ENCODE data around the gene ATP5ME. TPM values are rescaled to one million over a fixed set of nuclear protein-coding genes. Genes with fewer than 3 reads are reported as not detected.

ATP5ME gene
- total RNA-seq, 1 experiment from 2014 or later: 330 TPM

- Histone ChIP-seq H3K79me2 (ENCODE audit: insufficient read depth, low read length) (peaks cover 42% of the 10 kb centered on the region), H3K27ac (ENCODE audit: low read depth, low read length) (peak within 1 kb of the TSS; percentile 98), H3K9me3 (ENCODE audit: control insufficient read depth in 1 of 2, insufficient read depth in 1 of 2, low read depth in 1 of 2, low read length in 2 of 2) (no peaks in the 10 kb centered on the region), H3K27me3 (ENCODE audit: insufficient read depth, low read length) (no peaks in the 10 kb centered on the region), H3K36me3 (ENCODE audit: control insufficient read depth in 1 of 2, insufficient read depth in 2 of 2, low read length in 2 of 2) (no peaks in the 10 kb centered on the region), H3K4me3 (replicated peaks in 1 of 2; ENCODE audit: low read depth in 1 of 2, low read length in 2 of 2) (peak within 1 kb of the TSS; percentile 88 to 93), H3K4me1 (ENCODE audit: control insufficient read depth in 1 of 2, insufficient read depth in 2 of 2, low read length in 2 of 2) (peaks cover 3 to 9% of the 10 kb centered on the region in 2 experiments; a peak in 3 of 4 replicates), H3K9me2 (ENCODE audit: insufficient read depth) (no peaks in the 10 kb centered on the region), H4K20me1 (ENCODE audit: insufficient read depth) (no peaks in the 10 kb centered on the region), H3K4me2 (ENCODE audit: low read length) (peak within 1 kb of the TSS; percentile 85), H2AFZ (ENCODE audit: low read depth, low read length, poor library complexity, severe bottlenecking) (peak within 1 kb of the TSS; percentile 61), H3K9ac (ENCODE audit: low read length) (peak within 1 kb of the TSS; percentile 99)
- BruUV-seq (replicated peaks): no TSS peak
- ChIA-PET CTCF (no interaction called here), RAD21 (ENCODE audit: low non-redundant PET in 1 of 2, low total read pairs in 2 of 2, uncharacterized antibody in 2 of 2, unreplicated experiment in 2 of 2) (no interaction called here), POLR2A (no interaction called here)
- ATAC-seq: peak; percentile 97
- intact Hi-C loops (cut with micrococcal nuclease): no loop called here
- DNase-seq (ENCODE audit: low read depth, low spot score): peak; percentile 85
- no peak for TF ChIP-seq TCF7L2 (IDR thresholded peaks at IDR 0.05; ENCODE audit: borderline replicate concordance, extremely low read depth, insufficient read depth, insufficient read length)
- TF ChIP-seq ZBTB33 (IDR thresholded peaks at IDR 0.05; ENCODE audit: extremely low read depth, insufficient replicate concordance, low read length): no peak
- TF ChIP-seq YY1 (IDR thresholded peaks at IDR 0.05; ENCODE audit: extremely low read depth, insufficient replicate concordance, low read depth, low read length): no peak
- TF ChIP-seq SP1 (IDR thresholded peaks at IDR 0.05; ENCODE audit: low read depth): no peak
- TF ChIP-seq JUND (IDR thresholded peaks at IDR 0.05): no peak
- no peak for TF ChIP-seq CTCF (IDR thresholded peaks at IDR 0.05 in 2 of 3, conservative IDR thresholded peaks at IDR 0.05 in 1 of 3; ENCODE audit: borderline replicate concordance in 1 of 3, insufficient read depth in 1 of 3, low read depth in 2 of 3, low read length in 2 of 3)
- no peak for TF ChIP-seq ELF1 (IDR thresholded peaks at IDR 0.05; ENCODE audit: borderline replicate concordance, low read depth)
- no peak for TF ChIP-seq ATF3 (IDR thresholded peaks at IDR 0.05)
- TF ChIP-seq POLR2A (IDR thresholded peaks at IDR 0.05; ENCODE audit: borderline replicate concordance, extremely low read depth, insufficient read depth, insufficient read length): peak; percentile 48
- no peak for TF ChIP-seq SRF (IDR thresholded peaks at IDR 0.05; ENCODE audit: low read depth)
- TF ChIP-seq EZH2phosphoT487 (IDR thresholded peaks at IDR 0.05; ENCODE audit: borderline replicate concordance): no peak
- peak; percentile 63 for TF ChIP-seq POLR2AphosphoS5 (IDR thresholded peaks at IDR 0.05; ENCODE audit: low read depth, low read length)
- TF ChIP-seq EGR1 (IDR thresholded peaks at IDR 0.05; ENCODE audit: low read depth): peak; percentile 64; the same call in 1 of the 2 replicates
- TF ChIP-seq EZH2 (IDR thresholded peaks at IDR 0.05): no peak
- TF ChIP-seq SIN3A (IDR thresholded peaks at IDR 0.05; ENCODE audit: low read depth): no peak
- no peak for TF ChIP-seq CBX3 (IDR thresholded peaks at IDR 0.05; ENCODE audit: low read depth)
- no peak for TF ChIP-seq CEBPB (IDR thresholded peaks at IDR 0.05; ENCODE audit: low read depth)
- TF ChIP-seq MAX (IDR thresholded peaks at IDR 0.05): no peak
- TF ChIP-seq RAD21 (IDR thresholded peaks at IDR 0.05; ENCODE audit: low read depth): no peak
- TF ChIP-seq ZNF274 (IDR thresholded peaks at IDR 0.05; ENCODE audit: low read depth, low read length): no peak
- no peak for TF ChIP-seq FOSL1 (IDR thresholded peaks at IDR 0.05; ENCODE audit: low read depth)
- TF ChIP-seq ZFX (IDR thresholded peaks at IDR 0.05): peak; percentile 93
Observed at GRCh38 chr4:705278-706082, 31.4 kb upstream of the ATP5ME start, which contains the start of gene PCGF3. Gene PCGF3, plus strand, starts transcription at chr4:705832. Its CDS starts 27,849 bp downstream, at chr4:733681.
